Duodenal mucosa (tissue), 2 donors: Measurements from ENCODE around the gene C11orf21.

Experiments used
- H3K27ac ChIP-seq: one replicate; pipeline ENCODE4 v1.7.0; 2013; ENCODE audit warnings: low read depth, low read length
- H3K27me3 ChIP-seq, 2 donors: one replicate each; pipeline ENCODE4 v1.7.0; 2013; ENCODE audit warnings: low read length in 2 of 2, control low read depth in 1 of 2; ENCODE audit not compliant: insufficient read depth in 2 of 2, control insufficient read depth in 1 of 2
- H3K36me3 ChIP-seq, 2 donors: one replicate each; pipeline ENCODE4 v1.7.0; 2013; ENCODE audit warnings: low read length in 2 of 2, control low read depth in 1 of 2; ENCODE audit not compliant: insufficient read depth in 2 of 2, control insufficient read depth in 1 of 2
- H3K4me1 ChIP-seq, 2 donors: one replicate each; pipeline ENCODE4 v1.7.0; 2013; ENCODE audit warnings: low read length in 2 of 2, control low read depth in 1 of 2; ENCODE audit not compliant: insufficient read depth in 2 of 2, control insufficient read depth in 1 of 2
- H3K4me3 ChIP-seq, 2 donors: one replicate each; pipeline ENCODE4 v1.7.0; 2013; ENCODE audit warnings: low read length in 2 of 2, low read depth in 1 of 2
- H3K9ac ChIP-seq, 2 donors: one replicate each; pipeline ENCODE4 v1.7.0; 2013; ENCODE audit warnings: low read length in 2 of 2, low read depth in 1 of 2
- H3K9me3 ChIP-seq, 2 donors: one replicate each; pipeline ENCODE4 v1.7.0; 2013; ENCODE audit warnings: low read length in 2 of 2, control low read depth in 1 of 2; ENCODE audit not compliant: control insufficient read depth in 1 of 2

Gene C11orf21

GRCh38 chr11:2315395-2316168 is 13.9 kb upstream of the C11orf21 start:
- H3K36me3 ChIP-seq: no peaks in the 10 kb centered on the region
- peaks cover 0 to 3% of the 10 kb centered on the region in 2 donors for H3K9me3 ChIP-seq
- no peaks in the 10 kb centered on the region for H3K4me1 ChIP-seq
- H3K4me3 ChIP-seq: no peak overlapping the region
- no peaks in the 10 kb centered on the region for H3K27me3 ChIP-seq
- H3K9ac ChIP-seq: no peak overlapping the region
- no peak overlapping the region for H3K27ac ChIP-seq

DNA sequence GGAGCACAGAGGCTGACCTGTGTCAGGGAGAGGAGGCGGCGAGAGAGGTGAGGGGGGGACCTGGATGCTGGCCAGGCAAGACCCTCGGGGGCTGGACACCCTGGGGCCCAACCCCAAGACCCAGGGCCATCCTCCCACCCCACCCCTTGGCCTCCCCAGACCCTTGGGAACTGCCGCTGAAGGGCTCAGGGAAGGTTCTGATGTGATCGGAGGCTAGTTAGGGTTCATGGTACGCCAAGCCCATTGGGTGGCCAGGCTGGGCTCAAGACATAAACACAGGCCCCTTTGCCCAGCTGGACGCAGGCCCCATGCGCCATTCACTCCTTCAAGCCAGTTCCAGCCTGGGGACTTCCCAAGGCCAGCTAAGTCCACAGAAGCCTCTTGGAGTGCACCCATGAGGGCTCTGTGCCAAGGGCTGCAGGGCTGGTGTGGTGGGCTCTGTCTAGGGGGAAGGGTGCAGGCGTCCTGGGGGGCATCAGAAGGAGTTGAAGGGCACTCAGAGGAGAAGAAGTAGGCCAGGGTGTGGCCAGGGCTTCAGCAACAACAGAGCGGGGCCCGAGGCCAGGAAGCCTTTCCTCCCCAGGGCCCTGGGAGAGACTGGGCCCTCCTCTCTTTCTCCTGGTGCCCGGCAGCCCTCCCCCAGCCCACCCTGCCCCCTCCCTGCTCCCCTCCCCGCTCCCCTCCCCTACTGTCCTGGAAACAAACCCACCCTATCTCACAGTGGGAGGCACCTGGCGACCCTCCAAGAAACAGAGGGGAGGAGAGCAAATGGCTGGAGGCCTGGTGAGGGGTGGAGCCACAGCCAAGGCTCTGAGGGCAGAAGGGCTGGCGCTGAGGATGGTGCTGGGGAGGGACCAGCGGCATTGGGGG is 13.0 kb upstream of the C11orf21 start:
- Histone ChIP-seq H3K27ac (no peak overlapping the region), H3K4me3 (no peak overlapping the region), H3K9ac (no peak overlapping the region), H3K36me3 (no peaks in the 10 kb centered on the region), H3K9me3 (peaks cover 0 to 3% of the 10 kb centered on the region in 2 donors), H3K4me1 (no peaks in the 10 kb centered on the region), H3K27me3 (no peaks in the 10 kb centered on the region)

GRCh38 chr11:2314136-2314524 is 12.4 kb upstream of the C11orf21 start:
- Histone ChIP-seq H3K9me3 (peaks cover 0 to 3% of the 10 kb centered on the region in 2 donors), H3K4me1 (no peaks in the 10 kb centered on the region), H3K27me3 (no peaks in the 10 kb centered on the region), H3K36me3 (no peaks in the 10 kb centered on the region), H3K9ac (no peak overlapping the region), H3K4me3 (no peak overlapping the region), H3K27ac (no peak overlapping the region)

- H3K36me3 ChIP-seq: no peaks in the 10 kb centered on the region
- H3K9me3 ChIP-seq: peaks cover 0 to 3% of the 10 kb centered on the region in 2 donors
- no peak overlapping the region for H3K4me3 ChIP-seq
- no peak overlapping the region for H3K27ac ChIP-seq
- H3K4me1 ChIP-seq: no peaks in the 10 kb centered on the region
- no peaks in the 10 kb centered on the region for H3K27me3 ChIP-seq
- H3K9ac ChIP-seq: no peak overlapping the region
These were observed 11.6 kb upstream of the C11orf21 start for GRCh38 chr11:2313051-2313951.

DNA sequence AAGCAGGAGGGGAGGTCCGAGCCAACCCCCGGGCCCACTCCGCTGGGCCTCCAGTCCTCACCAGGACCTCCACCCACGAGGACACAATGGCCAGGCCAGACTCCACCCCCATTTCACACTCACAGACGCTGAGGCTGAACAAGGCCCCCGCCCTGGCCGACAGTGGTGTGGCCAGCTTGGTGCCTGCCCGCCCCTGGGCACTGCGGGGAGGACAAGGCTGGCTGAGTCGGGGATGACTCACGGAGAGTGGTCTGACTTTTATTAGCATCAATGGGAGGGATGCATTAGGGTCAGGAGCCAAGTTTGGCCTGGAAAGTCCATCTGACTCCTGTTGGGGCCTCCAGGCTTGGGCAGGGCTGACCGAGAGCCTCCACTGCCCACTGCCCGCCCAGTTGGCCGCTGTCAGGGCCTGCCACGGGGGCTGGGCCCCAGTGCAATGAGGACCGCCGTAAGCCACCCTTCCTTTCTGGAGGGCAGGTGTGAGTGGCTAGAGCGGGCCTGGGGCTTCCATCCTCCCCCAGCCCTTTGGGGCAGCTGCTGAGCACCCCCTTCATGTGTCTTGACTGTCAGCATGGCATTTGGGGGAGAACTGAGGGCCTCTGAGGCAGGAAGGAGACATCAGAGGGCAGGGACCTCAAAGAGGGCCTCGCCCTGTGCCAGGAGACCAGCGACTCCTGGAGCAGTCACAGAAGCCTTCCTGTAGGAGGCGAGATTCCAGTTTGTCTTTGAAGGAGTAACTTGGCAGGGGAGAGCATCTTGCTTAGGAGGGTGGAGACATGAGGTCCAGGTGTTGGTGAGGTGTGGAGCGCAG is 10.7 kb upstream of the C11orf21 start:
- H3K9ac ChIP-seq: no peak overlapping the region
- no peaks in the 10 kb centered on the region for H3K27me3 ChIP-seq
- no peak overlapping the region for H3K27ac ChIP-seq
- H3K9me3 ChIP-seq: no peaks in the 10 kb centered on the region
- no peaks in the 10 kb centered on the region for H3K36me3 ChIP-seq
- H3K4me3 ChIP-seq: no peak overlapping the region
- peaks cover 0 to 1% of the 10 kb centered on the region in 2 donors for H3K4me1 ChIP-seq

DNA sequence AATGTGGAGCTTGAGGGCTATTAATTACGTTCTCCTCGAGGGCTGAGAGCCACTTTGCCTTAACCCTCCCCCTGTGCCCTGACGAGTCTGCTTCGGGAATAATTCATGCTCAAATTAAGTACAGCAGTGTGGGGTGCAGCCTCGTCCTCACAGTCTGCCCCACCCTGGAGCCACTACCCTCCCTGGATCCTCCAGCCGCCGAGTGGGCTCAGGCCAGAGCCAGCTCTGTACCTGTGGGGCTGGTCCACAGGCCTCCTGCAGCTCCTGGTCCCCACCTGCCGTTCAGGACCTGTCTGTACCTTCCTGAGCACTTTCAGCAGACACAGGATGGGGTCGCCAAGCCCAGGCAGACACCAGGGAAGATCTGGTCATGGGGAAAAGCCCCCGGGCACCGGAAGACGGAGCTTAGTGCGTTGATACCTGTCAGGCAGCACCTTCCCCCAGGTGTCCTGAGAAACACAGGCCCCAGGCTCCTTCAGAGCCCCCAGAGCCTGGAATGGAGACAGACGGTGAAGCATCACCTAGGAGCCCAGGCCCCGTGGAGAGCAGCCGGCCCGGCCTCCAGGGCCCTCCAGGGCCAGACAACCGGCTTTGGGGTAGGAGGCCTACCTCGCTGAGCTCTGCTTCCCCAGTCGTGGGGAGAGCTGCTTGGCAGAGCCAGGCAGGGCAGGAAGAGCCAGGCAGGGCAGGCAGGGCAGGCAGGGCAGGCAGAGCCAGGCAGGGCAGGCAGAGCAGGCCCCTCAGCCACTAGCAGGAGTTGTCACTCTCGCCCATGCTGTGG is 9.8 kb upstream of the C11orf21 start:
- Histone ChIP-seq H3K9me3 (no peaks in the 10 kb centered on the region), H3K4me3 (no peak overlapping the region), H3K27ac (no peak overlapping the region), H3K27me3 (no peaks in the 10 kb centered on the region), H3K36me3 (no peaks in the 10 kb centered on the region), H3K4me1 (peaks cover 0 to 6% of the 10 kb centered on the region in 2 donors), H3K9ac (no peak overlapping the region)

GRCh38 chr11:2310786-2311352 is 9.2 kb upstream of the C11orf21 start:
- Histone ChIP-seq H3K27ac (no peak overlapping the region), H3K4me1 (peaks cover 2 to 6% of the 10 kb centered on the region in 2 donors)

DNA sequence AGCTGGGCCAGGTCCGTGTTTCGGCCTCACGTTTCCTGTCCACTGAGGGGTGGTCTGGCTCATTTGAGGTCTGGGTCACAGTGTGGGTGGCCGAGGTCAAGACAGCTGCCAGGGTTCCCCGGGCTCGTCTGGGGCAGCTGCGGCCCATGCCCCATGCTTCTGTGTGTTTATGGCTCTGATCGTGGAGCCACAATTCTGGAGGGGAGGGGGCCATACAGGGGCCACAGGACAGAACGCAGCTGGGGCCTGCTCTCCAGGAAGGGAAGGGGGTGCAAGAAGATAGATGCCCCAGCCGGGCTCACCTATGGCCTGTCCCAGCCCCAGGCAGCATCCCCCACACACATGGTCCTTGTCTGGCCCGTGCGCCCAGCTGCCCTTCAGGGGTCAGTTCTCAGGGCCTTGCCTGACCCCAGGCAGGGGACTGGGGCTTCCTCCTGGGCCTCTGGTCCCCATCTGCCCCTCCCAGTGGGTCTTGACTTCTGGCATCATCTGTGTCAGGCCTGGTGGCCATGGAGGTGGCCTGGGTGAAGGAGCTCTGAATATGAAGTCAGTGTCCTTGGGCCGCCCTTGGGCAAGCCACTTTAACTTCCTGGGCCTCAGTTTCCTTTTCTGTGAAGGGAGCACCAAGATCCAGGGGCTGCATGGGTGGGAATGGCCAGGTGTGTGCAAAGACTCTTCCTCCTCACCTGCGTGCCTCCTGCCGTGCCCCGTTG is 8.5 kb upstream of the C11orf21 start:
- peaks cover 7 to 10% of the 10 kb centered on the region in 2 donors for H3K4me1 ChIP-seq
- H3K9ac ChIP-seq: no peak overlapping the region
- H3K27ac ChIP-seq: no peak overlapping the region
- H3K36me3 ChIP-seq: no peaks in the 10 kb centered on the region
- no peaks in the 10 kb centered on the region for H3K27me3 ChIP-seq
- no peak overlapping the region for H3K4me3 ChIP-seq
- H3K9me3 ChIP-seq: no peaks in the 10 kb centered on the region

More at GRCh38 chr11:2310786-2311352, 9.2 kb upstream of the C11orf21 start:
- H3K4me3 ChIP-seq: no peak overlapping the region
- no peaks in the 10 kb centered on the region for H3K9me3 ChIP-seq
- H3K9ac ChIP-seq: no peak overlapping the region
- H3K27me3 ChIP-seq: no peaks in the 10 kb centered on the region
- no peaks in the 10 kb centered on the region for H3K36me3 ChIP-seq
